ENCODE data around the gene SMAD6.

DNA sequence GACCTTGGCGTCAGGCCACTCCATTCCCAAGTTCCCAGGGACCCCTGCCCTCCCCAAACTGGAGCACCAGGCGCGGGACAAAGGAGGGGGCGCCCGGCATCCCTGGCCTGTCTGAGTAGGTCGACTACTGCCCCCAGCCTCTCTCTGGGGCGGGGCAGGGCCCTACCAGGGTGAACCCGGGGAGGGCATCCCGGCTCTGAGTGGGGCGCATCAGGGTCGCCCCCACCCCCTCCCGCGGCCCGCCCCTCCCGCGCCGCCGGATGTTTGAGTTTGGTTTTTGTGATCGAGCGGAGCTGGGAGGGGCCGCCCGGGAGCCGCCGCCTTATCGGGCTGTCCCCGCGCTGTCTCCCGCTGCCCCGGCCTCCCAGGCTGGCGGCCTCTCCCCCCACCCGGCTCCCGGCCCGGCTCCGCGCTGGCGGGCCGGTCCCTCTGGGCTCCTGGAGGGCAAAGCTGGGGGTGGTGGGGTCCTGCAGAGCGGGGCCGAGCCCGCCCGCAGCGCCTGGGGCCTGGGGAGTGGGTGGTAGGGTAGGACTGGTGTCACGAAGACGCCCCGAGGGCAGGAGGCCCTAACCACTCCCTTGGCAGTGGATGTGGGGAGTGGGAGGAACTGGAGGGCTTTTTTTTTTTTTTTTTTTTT, 47.2 kb upstream of the SMAD6 start:
- TF ChIP-seq, protein P1, sequence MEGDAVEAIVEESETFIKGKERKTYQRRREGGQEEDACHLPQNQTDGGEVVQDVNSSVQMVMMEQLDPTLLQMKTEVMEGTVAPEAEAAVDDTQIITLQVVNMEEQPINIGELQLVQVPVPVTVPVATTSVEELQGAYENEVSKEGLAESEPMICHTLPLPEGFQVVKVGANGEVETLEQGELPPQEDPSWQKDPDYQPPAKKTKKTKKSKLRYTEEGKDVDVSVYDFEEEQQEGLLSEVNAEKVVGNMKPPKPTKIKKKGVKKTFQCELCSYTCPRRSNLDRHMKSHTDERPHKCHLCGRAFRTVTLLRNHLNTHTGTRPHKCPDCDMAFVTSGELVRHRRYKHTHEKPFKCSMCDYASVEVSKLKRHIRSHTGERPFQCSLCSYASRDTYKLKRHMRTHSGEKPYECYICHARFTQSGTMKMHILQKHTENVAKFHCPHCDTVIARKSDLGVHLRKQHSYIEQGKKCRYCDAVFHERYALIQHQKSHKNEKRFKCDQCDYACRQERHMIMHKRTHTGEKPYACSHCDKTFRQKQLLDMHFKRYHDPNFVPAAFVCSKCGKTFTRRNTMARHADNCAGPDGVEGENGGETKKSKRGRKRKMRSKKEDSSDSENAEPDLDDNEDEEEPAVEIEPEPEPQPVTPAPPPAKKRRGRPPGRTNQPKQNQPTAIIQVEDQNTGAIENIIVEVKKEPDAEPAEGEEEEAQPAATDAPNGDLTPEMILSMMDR (IDR thresholded peaks at IDR 0.05), result no peak
- TF ChIP-seq POLR2A (IDR thresholded peaks at IDR 0.05), result no peak
- no peak for TF ChIP-seq EP300 (IDR thresholded peaks at IDR 0.05)
